Measurements from ENCODE around the gene ZNF576.

- TF ChIP-seq, protein P1, sequence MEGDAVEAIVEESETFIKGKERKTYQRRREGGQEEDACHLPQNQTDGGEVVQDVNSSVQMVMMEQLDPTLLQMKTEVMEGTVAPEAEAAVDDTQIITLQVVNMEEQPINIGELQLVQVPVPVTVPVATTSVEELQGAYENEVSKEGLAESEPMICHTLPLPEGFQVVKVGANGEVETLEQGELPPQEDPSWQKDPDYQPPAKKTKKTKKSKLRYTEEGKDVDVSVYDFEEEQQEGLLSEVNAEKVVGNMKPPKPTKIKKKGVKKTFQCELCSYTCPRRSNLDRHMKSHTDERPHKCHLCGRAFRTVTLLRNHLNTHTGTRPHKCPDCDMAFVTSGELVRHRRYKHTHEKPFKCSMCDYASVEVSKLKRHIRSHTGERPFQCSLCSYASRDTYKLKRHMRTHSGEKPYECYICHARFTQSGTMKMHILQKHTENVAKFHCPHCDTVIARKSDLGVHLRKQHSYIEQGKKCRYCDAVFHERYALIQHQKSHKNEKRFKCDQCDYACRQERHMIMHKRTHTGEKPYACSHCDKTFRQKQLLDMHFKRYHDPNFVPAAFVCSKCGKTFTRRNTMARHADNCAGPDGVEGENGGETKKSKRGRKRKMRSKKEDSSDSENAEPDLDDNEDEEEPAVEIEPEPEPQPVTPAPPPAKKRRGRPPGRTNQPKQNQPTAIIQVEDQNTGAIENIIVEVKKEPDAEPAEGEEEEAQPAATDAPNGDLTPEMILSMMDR (conservative IDR thresholded peaks at IDR 0.05 in 1 of 2, IDR thresholded peaks at IDR 0.05 in 1 of 2; ENCODE audit: extremely low read depth in 1 of 2, insufficient read depth in 1 of 2, low read depth in 1 of 2, low read length in 2 of 2): peak; percentile 21 to 52
- no peak for TF ChIP-seq EZH2 (IDR thresholded peaks at IDR 0.05; ENCODE audit: borderline replicate concordance, low read length)
Observed at GRCh38 chr19:43624933-43625332, 28.5 kb downstream of the ZNF576 start.
